HCT116 (cell line): ENCODE results near the gene NYAP1. TPM values are rescaled to one million over a fixed set of nuclear protein-coding genes. Genes with fewer than 3 reads are reported as not detected.

Experiments
- total RNA-seq: library from RNA; stranded (reverse); gene quantifications from one replicate; pipeline ENCODE4 v1.2.1, GENCODE V29; 2021; ENCODE audit not compliant: unreplicated experiment

NYAP1 gene
- total RNA-seq, 1 experiment from 2014 or later, result 6.7 TPM

Other genes with a start within 250 kb of the NYAP1 start
- not detected for gene SPDYE3, start 176.2 kb upstream of the NYAP1 start, total RNA-seq
- gene PILRB, start 125.8 kb upstream of the NYAP1 start, total RNA-seq, result 60.2 TPM
- gene PILRA, start 110.4 kb upstream of the NYAP1 start, total RNA-seq, result 1.8 TPM
- 1.5 TPM for gene ZCWPW1, start 55.2 kb upstream of the NYAP1 start, total RNA-seq
- 44.4 TPM for gene MEPCE, start 54.1 kb upstream of the NYAP1 start, total RNA-seq
- 68.7 TPM for gene PPP1R35, start 47.4 kb upstream of the NYAP1 start, total RNA-seq
- 1.7 TPM for gene SPACDR, start 19.7 kb upstream of the NYAP1 start, total RNA-seq
- gene TSC22D4, start 4.7 kb upstream of the NYAP1 start, total RNA-seq, result 36.9 TPM
- 14.0 TPM for gene AGFG2, start 55.3 kb downstream of the NYAP1 start, total RNA-seq
- 4.4 TPM for gene SAP25, start 90.0 kb downstream of the NYAP1 start, total RNA-seq
- gene LRCH4, start 102.2 kb downstream of the NYAP1 start, total RNA-seq, result 47.9 TPM
- gene FBXO24, start 102.4 kb downstream of the NYAP1 start, total RNA-seq, result 2.1 TPM
- 12.4 TPM for gene PCOLCE, start 118.4 kb downstream of the NYAP1 start, total RNA-seq
- 32.8 TPM for gene MOSPD3, start 128.6 kb downstream of the NYAP1 start, total RNA-seq
- 11.8 TPM for gene TFR2, start 157.6 kb downstream of the NYAP1 start, total RNA-seq
- not detected for gene ACTL6B, start 172.5 kb downstream of the NYAP1 start, total RNA-seq
- gene GNB2, start 189.8 kb downstream of the NYAP1 start, total RNA-seq, result 246 TPM
- gene GIGYF1, start 210.3 kb downstream of the NYAP1 start, total RNA-seq, result 59.7 TPM
- 67.5 TPM for gene POP7, start 222.2 kb downstream of the NYAP1 start, total RNA-seq
- 0.30 TPM for gene EPO, start 236.5 kb downstream of the NYAP1 start, total RNA-seq
- not detected for gene ZAN, start 249.7 kb downstream of the NYAP1 start, total RNA-seq